OCI-LY7 (cell line): Measurements from ENCODE around the gene GBP3.

Experiments
- EZH2phosphoT487 ChIP-seq: fragments of 200-600 bp; sonication (generic); IDR thresholded peaks from 2 replicates; pipeline ENCODE4 v1.6.1; 2018; ENCODE audit warnings: low read depth, borderline replicate concordance, mild to moderate bottlenecking, mixed run types, antibody characterized with exemption, low read length, moderate library complexity, mixed read lengths
- TF ChIP-seq, protein P1 (sequence below): fragments of 200-600 bp; sonication (generic); conservative IDR thresholded peaks from 2 replicates; pipeline ENCODE4 v1.5.1; 2014; ENCODE audit warnings: mild to moderate bottlenecking, antibody characterized with exemption, low read length, moderate library complexity, mixed read lengths

DNA sequence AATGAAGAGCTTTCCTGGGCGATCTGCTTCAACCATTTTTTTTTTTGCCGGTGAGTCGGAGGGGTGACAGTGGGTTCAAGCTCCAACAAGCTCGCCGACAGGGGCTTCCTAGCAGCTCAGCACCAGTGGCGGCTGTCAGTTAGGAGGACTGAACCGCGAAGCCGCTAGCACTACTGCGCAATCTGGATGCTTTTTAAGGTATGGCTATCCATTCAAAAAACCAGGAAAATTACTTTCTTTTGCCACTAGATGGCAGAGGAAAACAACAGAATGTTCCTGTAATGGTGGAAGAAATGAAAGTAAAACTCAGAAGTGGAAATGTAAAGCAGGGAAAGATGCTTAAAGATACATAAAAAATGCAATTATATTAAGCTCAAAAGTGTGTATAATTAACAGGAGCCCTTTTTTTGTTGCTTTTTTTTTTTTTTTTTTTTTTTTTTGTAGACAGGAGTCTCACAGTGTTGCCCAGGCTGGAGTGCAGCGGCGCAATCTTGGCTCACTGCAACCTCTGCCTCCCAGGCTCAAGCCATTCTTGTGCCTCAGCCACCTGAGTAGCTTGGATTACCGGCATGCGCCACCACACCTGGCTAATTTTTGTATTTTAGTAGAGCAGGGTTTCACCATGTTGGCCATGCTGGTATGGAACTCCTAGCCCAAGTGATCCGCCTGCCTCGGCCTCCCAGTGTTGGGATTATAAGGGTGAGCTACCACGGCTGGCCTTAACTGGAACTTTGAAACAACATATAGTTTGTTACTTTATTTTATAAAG, 38.7 kb downstream of the GBP3 start:
- TF ChIP-seq, protein P1, sequence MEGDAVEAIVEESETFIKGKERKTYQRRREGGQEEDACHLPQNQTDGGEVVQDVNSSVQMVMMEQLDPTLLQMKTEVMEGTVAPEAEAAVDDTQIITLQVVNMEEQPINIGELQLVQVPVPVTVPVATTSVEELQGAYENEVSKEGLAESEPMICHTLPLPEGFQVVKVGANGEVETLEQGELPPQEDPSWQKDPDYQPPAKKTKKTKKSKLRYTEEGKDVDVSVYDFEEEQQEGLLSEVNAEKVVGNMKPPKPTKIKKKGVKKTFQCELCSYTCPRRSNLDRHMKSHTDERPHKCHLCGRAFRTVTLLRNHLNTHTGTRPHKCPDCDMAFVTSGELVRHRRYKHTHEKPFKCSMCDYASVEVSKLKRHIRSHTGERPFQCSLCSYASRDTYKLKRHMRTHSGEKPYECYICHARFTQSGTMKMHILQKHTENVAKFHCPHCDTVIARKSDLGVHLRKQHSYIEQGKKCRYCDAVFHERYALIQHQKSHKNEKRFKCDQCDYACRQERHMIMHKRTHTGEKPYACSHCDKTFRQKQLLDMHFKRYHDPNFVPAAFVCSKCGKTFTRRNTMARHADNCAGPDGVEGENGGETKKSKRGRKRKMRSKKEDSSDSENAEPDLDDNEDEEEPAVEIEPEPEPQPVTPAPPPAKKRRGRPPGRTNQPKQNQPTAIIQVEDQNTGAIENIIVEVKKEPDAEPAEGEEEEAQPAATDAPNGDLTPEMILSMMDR = peak; percentile 75
- no peak for TF ChIP-seq EZH2phosphoT487
